ENCODE measurements around the gene SNED1.

Gene SNED1

DNA sequence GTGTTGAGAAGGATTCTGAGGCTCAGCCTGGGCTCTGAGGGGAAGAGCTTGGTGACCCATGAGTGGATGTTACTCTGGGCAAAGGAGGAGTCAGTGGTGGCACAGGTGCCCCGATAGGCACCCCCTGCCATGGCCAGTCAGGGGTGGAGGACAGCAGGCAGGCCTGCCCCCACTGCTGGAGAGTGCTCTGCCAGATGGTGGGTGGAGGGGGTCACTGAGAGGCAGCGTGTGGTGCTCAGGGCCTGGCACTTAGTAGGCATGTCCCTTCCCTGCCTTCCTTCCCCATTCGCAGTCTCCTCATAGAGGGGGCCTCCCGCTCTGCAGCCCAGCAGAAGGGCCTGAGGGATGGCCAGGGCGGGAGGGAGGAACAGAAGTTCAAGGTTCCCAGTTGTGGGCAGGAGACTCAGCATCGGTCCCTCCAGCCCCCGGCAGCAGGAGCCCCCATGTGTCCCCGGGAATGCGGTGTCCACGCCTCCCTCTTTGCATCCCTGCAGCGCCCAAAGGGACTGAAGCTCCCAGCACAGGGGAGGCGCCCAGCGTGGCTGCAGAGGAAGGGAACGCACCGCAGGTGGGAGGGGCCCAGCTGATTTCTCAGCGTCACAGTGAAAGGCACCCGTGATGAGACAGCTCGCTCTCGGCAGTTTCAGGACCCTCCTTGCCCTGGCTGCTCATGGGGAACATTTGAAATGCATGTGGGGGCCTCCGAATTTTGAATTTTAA lies 5.7 kb upstream of the SNED1 start:
- no peak for DNase-seq (ENCODE audit: low spot score)

DNA sequence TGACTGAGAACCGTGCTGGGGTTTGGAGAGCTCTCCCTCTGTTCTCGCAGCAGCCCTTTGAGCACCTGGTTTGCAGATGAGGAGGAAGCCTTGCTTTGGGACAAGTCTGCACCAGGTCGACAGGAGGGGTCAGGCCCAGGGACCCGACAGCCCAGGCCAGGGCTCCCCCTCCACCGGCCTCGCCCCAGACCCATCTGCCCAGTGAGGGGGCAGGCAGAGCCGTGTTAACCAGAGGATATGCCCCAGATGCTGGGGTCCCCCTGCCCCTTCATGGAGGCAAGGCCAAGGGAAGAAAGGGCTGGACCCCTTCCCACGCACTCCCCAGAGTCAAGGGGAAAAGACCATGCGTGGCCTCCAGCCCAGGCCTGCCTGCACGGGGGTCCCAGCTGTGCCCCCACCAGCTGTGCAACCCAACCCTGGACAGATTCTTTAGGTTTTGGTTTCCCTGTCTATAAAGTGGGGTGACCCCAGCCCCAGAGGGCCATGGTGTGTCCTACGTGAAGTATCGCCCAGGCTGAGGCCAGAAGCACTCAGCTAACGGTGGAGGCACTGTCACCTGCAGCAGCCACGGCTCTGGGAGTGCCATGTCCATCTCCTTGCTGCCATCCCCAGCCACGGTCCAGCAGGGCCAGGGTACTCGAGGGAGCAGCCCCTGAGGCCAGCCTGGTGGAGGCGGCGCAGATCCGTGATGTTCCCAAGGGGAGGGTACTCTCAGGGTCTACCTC lies 4.8 kb upstream of the SNED1 start:
- DNase-seq (ENCODE audit: low spot score), result no peak

DNA sequence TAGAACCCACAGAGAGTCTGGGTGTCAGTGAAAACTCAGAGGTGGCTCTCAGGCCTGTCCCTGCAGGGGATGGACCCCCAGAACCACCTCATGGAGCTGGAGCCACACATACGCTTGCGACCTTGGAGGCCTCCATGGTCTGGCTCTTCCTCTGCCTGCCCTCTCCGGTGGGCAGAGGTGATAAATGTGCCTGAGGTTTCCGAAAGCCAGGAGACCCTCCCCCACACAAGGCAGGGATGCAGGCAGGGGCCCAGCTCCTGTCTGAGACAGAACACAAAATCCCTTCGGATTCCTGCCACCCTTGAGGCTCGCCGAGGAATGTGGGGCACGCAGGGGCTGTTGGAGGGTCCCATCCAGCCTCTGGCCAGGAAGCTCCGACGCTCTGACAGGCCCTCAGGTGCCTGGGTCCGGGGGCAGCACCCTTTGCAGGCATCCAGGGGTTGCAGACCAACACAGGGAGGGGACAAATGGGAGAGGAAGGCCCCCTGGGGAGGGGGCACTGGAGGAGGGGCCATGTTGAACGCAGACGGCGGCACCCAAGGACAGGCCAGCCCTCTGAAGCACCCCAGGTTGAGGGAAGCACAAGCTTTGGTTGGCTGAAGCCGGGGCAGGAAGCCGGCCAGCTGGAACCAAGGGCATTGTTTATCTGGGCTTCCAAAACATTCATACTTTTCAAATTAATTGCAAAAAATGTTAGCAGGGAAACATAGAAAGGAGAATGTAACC lies 4.1 kb upstream of the SNED1 start:
- DNase-seq (ENCODE audit: low spot score), result no peak

DNA sequence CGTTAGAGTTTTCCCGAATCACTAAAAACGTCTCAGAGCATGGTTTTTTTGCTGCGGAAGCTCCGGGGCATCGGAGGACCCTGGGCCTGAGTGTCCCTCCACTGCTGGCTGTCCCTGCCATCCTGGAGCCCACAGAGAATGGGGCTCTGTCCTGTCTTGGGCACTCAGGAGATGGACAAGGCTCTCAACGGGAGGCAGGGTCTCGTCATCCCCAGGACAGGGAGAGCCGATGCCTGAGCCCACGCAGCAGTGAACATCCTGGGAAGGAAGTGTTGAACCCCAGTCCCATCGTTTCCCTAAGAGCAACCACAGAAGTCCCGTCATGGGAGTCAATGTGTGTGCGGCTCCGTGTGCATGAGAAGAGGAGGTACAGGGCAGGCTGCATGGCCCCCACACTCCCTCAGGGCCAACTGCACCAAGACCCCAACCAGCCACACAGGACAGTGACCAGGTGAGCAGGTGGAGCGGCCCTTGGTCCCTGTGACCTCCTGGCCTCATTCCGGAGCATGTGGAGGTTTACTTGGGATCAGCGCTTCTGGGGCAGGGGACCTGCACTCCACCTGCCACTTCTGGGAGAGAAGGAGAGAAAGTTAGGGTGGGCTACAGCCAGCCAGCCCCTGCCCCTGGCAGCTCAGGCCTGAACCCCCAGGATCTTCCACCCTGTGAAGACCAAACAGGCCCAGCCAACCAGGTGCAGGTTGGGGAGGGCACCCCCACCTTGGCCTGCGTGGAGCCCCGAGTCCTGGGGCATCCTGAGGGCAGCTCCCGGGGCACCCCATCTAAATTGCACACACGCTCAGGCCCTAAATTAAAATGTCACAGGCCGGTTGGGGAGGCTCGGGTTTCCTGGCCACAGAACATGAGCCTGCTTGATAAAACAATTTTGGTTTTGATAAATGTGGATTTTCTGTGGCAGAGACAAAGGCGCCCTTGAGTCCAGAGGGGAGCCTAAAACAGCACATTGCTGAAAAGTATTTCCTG lies 3.1 kb upstream of the SNED1 start:
- DNase-seq (ENCODE audit: low spot score), result no peak

DNA sequence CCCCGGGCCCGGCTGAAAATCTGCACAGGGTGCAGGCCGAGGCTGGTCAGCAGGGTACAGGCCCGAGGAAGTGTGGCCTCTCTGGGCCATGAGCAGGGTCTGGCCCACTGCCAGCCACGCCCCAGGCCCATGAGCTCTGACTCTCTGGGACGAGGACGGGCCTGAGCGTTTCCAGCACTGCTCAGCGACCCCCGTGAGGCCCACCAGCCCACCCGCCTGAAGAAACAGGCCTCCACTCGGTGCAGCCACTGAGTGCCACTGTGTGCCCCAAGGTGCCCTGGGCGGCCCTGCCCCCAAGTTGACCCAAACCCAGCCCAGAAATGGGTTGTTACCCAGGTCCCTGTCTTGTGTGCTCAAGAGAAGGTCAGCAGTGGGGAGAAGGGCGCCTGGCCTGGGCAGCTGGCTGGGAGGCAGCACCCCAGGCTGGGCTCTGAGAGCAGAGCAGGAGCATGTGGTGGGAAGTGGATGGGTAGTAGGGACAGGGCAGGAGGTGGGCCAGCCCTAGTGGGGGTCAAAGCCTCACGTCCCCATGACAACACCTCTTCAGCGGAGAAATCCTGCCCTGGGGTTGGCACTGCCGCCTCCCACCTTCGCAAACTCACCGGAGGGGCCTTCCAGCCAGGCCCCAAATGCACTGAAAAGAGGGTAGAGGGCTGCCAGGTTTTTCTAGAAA lies 2.1 kb upstream of the SNED1 start:
- no peak for DNase-seq (ENCODE audit: low spot score)

DNA sequence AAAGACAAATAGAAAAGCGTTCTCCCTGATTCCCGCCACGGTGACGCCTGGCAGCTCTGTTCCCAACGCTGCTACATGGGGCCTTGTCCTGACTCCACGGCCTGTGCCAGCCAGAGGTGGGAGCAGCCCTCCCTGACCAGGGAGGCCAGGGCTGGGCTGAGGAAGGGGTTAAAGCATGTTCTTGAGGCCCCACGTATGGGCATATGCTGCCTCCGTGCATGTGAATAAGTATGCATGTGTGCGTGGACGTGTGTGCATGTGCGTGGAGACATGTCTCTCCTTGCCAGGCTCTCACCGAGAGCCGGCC lies 1.6 kb upstream of the SNED1 start:
- no peak for DNase-seq (ENCODE audit: low spot score)

DNA sequence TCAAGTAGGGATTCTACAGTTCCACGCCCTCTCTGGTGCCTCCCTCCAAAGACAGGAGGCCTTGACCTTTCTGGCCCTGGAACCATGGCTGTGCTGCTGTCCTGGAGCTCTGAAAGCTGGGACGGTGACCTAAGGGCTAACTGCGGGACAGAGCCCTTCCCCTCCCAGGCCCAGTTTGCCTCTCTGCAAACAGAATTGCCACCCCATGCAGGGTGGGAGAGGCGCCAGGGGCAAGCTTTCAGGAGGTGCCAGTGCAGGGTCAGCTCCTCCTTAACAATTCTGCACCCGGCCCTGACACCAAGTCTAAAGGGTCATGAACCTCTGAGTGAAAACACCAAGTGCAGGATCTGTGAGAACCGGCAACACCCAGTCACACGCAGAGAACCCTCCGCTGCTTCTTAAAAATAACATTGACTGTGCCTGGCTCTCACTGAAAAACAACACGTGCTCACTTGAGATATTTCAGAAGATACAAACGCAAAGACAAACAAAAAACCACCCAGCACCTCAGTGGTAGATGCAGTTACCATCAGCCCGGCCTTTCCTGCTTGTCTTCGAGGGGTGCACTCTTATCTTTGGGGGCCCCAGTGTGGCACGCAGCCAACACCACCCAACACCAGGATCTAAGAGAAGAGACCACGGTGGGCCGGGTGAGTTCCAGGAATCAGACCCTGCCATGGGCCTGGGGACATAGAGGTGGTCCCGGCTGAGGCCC lies 1.1 kb upstream of the SNED1 start:
- DNase-seq (ENCODE audit: low spot score), result peak; percentile 34

DNA sequence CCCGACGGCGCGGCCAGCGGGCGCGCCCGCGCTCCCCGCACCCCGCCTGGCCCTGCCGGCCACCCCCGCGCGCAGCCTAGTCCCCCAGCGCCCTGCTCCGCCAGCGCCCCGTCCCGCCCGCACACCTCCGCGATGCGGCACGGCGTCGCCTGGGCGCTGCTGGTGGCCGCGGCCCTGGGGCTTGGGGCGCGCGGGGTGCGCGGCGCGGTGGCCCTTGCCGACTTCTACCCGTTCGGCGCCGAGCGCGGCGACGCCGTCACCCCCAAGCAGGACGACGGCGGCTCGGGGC lies 232 bp downstream of the SNED1 start:
- DNase-seq (ENCODE audit: low spot score), result no peak

DNA sequence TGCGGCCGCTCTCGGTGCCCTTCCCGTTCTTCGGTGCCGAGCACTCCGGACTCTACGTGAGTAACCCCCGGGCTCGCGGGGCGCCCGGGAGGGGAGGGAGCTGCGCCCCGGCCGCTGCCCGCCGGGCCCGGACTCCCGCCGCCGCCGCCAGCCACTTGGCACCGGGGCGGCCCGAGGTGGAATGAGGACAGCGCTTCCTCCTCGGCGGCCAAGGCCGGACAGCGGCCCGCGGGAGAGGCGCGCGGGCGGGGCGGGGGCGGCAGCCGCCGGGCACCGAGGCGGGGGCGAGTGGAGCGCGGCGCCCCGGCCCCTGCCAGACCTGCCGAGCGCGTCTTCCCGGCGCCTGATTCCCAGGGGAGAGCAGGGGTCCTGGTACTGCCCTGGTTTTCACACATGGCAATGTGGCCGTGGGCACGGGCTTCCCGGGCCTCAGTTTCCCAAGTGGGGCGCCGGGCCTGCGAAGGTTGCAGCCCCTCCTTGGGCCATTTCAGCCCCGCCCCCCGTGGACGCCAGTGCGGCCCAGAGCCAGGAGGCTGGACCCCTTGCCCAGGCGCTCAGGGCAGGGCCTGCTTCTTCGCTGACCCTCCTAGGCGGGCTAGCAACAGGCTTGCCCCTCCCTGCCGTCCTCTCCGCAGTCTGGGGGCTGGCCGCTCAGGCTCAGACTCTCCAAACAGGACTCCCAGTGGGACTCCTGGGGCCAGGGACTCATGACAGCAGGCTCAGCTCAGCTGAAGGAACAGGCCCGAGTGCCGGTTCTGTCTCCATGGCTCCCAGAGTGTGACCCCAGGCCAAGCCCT lies 775 bp downstream of the SNED1 start:
- peak; percentile 36 for DNase-seq (ENCODE audit: low spot score)

DNA sequence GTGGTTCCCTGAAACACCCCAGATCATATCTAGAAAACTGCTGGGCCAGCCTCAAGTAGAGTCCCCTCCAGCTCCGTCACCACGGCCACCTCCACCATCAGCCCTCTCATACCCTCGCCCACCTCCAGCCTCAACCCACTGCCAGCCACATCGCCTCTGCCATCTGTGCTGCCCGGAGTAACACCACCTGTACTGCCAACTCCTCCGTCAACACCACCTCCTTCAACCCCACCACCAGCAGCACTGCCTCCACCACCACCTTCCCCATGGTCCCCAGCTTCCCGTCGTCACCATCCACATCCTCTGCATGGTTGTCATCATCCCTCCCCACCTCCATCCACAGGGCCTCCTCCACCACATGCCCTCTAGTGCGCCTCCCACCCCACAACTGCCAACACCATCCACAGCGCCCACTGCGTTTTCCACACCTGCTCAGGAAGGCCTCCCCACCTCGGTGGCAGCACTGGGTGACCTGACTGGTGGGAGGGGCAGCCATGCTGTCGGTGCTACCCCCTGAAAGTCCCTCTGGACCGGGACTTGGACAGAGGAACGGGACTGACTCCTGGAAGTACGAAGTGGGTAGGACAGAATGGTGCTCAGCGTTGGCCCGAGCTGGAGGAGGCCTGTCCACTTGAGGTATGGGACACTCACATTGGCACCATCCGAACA lies 1.6 kb downstream of the SNED1 start:
- no peak for DNase-seq (ENCODE audit: low spot score)

DNA sequence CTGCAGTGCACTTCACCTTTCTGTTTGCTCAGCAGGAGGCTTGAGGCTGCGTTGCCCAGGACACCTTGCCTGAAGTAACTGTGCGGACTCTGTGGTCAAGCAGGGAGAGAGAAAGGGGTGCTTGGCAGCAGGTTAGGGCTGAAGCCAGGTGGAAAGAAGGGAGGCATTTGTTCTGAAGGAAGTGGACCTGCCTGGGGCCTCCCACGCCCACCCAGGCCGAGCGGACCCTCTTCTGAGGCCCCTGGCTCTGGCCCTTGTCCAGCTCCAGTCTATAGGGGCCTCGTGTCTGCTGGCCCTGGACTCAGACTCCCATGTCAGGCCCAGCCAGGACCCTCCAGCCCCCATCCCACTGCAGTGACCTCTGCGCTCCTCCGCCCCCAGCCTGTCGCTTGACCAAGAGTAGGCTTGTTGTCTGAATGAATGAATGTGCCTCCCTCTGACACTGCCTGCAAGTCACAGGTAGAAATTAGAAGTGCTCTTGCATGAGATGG lies 2.5 kb downstream of the SNED1 start:
- no peak for DNase-seq (ENCODE audit: low spot score)

DNA sequence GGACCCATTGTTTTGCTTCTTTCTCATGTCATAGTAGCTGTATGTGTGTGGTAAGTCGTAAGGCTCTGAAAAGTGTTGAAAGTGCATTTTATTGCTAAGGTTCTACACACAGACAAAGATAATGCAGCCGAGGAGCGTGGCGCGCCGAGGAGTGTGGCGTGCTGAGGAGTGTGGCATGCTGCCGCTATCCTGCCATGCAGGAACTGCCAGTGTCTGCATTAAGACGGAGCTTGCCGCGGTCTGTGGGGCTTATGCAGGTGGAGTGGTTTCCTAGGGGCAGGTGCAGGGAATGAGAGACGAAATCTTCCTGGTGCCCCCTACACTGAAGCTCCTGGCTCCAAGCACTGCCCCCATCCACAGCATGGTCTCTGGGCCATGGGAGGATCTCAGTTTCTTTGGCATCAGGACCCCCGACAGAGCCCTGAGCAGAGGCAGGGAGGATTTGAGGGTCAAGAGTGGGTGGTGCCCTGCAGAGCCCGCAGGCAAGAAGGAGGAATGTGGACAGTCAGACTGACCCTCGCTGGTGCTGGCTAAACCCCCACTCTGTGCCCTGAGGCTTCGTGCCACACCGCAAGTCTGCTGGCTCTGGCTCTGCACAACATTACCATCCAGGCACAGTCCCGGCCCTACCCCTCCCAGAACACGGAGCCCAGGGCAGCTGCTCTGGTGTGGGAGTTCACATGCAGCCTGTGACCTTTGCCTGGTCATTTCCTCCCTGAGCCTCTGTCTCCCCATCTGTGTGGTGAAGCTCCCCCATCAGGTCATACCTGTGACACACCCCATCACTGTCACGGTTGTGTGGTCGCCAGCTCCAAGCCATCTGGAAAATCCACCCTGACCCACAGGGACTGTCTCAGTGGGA lies 3.2 kb downstream of the SNED1 start:
- no peak for DNase-seq (ENCODE audit: low spot score)

DNA sequence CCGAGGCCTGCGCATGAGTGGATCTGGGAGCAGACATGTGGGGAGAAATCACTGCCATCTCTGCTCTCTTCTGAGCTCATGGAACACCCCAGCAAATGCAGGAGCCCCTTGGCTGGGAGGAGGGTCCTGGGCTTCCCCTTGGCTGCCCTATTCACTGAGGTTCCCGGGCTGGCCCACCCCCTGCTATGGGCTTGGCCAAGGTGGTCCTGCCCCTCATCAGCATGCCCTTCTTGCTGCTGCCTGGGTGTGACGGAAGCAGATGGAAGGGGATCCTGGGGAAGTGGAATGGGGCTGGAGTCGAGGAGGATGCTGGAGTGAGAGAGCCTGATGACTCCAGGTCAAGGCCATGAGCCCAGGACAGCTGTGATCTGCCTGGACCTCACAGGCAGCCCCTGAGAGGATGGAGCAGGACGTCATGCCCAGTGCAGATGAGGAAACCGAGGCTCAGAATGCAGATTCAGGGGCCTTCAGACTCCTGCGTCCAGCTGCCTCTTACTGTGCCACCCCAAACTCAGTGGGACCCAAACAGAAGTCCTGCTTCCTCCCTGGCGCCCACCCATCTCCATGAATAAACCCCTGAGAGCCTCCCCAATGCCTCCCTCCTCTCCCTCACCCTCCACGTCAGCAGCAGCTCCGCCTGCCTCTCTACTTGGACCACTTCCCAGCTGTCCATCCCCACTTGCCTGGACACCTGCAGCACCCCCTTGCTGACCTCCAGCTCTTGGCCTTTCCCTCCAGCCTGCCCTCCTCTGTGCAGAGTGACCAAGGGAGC lies 4.0 kb downstream of the SNED1 start:
- DNase-seq (ENCODE audit: low spot score), result no peak

DNA sequence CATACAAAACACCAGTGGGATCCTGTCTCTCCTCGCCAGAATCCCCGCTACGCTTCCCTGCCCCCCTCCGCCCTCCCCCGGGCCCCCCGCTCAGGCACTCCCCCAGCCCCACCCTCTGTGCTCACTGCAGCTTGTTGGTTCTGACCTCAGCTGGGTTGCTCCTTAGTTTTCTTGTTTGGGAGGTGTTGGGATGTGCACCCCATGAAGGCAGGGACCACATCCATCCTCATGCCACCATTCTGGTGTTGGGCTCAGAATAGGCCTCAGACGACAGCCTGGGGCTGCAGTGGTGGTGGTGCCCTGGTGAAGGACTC lies 4.6 kb downstream of the SNED1 start:
- DNase-seq (ENCODE audit: low spot score), result no peak

DNA sequence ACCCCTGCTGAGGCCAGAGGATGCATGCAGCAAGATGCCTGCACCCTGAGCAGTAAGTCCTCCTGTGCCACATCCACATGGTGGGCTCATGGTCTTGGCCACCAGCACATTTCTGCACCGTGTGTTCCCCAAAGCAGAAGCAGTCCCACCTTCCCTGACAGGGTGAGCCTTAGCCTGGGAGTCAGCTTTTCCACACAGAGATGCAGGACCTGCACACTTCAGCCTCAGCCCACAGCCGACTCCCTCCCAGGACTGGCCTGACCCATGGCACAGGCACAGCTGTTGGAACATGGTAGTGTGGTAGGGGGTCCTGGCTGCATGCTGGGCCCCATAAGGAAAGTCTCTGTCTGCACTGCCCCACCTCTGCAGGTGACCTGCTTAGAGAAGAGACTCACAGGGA lies 5.0 kb downstream of the SNED1 start:
- no peak for DNase-seq (ENCODE audit: low spot score)

DNA sequence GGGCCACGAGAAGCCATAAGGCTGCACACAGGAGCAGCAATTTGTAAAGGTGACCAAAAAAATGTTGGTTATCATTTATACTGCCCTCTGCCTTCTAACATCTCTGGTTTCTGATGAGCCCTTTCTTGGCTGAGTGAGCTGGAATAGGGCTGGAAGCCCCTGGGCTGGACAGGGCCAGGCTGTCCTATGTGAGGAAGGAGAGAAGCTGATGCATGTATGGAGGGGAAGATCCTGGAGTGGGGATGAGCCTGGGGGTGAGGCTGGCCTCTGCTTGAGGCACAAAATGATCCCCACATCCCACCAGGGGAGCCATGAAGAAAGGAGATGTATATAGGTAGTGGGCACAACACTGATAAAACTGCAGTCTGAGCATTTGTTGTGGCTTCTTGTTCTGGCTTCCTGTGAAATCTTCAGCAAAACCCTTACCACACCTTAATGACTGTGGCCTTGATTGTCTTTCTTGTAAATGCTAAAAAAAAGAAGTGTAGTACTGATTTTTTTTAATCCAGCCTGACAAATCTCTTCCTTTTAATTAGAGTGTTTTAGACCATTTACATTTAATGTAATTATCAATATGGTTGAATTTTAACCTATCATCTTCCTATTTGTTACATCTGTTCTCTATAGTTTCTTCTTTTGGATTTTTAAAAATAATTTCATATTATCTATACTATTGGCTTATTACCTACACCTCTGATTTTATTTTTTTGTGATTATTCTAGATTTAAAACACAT lies 5.6 kb downstream of the SNED1 start:
- DNase-seq (ENCODE audit: low spot score), result no peak

DNA sequence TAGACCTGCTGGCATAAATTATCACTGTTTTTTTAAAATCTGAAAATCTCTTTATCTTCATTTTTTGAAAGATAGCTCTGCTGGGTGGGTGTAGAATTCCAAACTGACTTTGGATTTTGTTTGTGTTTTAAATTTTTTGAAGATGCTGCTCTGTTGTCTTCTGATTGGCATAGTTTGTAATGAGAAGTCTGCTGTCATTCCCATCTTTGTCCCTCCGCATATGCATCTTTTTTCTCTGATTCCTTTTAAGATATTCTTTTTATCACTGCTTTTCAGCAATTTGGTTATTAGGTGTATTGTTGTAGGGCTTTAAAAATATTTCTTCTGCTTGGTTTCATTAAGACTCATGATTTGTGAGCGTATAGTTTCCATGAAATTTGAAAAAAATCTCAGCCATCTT lies 7.2 kb downstream of the SNED1 start:
- no peak for DNase-seq (ENCODE audit: low spot score)

Data from hepatic stellate cell (primary cell).